ENCODE data around the gene PHRF1. TPM values are rescaled to one million over a fixed set of nuclear protein-coding genes. Genes with fewer than 3 reads are reported as not detected.

PHRF1 gene
- total and polyA plus RNA-seq, 11 donors, result 11.6 to 21.3 (median 18.1) TPM

DNA sequence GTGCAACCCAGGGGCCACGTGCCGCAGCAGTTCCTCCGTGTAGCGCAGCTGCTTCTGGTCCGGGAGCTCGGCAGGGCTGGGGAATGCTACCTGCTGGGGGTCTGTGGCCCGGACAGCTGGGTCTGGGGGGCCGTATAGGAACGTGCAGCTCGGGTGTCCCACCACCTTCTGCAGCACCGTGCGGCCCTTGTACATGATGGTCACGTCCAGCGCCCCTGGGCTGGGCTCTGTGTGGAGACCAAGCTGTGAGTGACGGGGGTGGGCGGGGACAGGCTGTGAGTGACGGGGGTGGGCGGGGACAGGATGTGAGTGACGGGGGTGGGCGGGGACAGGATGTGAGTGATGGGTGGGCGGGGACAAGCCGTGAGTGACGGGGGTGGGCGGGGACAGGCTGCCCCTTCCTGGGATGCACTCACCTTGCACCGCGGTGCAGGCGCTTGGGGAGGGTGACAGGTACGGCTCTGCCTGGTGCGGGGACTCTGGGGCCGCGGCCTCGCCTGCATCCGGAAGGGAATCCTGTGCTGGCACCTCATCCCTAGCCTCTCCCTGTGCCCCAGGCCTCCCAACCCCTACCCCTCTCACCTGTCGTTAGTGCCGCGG is 37.2 kb downstream of the PHRF1 start:
- intact Hi-C loops (cut with DNase I), result loop anchor here in 2 of 10 donors (5.0 kb wide), 2 partner anchors 36 to 79 kb away; partner anchors contain the start of gene PHRF1 (in 1 of the 2)
- TF ChIP-seq POLR2A (IDR thresholded peaks at IDR 0.05) (no peak), CTCF (IDR thresholded peaks at IDR 0.05) (no peak)
- Histone ChIP-seq H3K27me3 (no peaks in the 10 kb centered on the region), H3K4me1 (peaks cover 8 to 44% (median 27%) of the 10 kb centered on the region in 12 donors), H3K9me3 (no peaks in the 10 kb centered on the region), H3K4me3 (peak overlapping the region in 4 of 12 donors; percentile 69 to 90 (median 82)), H3K27ac (peak overlapping the region in 10 of 12 donors; percentile 13 to 99 (median 92)), H3K36me3 (peaks cover 0 to 65% (median 47%) of the 10 kb centered on the region in 9 donors)
- WGBS, 4 donors, result 66 to 76% (median 72%) methylated on average over 13 to 36 of the region's 36 CpGs
- DNase-seq, result peak; percentile 59 to 82 (median 73)
- peak in 3 of 4 donors; percentile 0 to 3 (median 1) for ATAC-seq

DNA sequence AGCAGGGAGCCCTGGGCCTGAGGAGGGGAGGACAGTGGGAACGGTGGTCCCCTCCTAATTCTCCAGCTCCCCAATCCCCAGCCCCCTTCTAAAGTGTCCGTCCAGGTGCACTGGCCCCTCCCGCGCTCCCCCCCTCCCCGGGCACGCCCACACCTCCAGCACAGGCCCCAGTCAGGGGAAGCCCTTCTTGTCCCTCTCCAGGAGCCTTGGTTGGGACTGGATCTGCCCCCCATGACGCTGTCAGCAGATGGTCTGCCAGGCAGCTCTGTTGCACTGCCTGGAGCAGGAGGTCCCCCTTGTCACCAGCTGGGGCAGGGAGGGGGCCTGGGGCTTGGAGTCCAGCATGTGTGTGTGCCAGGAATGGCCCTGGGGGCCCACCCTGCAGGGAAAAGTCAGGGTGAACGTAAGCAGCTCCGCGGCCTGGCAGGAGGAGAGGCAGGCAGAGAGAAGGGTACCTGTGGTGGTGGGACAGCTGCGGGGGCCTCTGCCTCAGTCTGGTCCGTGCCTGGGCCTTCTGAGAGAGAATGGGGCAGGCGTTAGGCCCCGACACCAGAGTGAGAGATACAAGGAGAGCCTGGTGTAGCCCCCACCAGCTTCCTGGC is 37.9 kb downstream of the PHRF1 start:
- H3K4me1 ChIP-seq, result peaks cover 8 to 38% (median 22%) of the 10 kb centered on the region in 12 donors
- peak overlapping the region in 10 of 12 donors; percentile 58 to 90 (median 72) for H3K4me3 ChIP-seq
- DNase-seq, result peak in 1 of 5 donors; percentile 67
- no peak for ATAC-seq
- H3K27ac ChIP-seq, result peak overlapping the region; percentile 76 to 99 (median 92)
- H3K36me3 ChIP-seq, result peaks cover 0 to 59% (median 41%) of the 10 kb centered on the region in 9 donors
- WGBS, 4 donors, result 64 to 74% (median 69%) methylated on average over 12 to 14 of the region's 14 CpGs
- TF ChIP-seq POLR2A (IDR thresholded peaks at IDR 0.05) (no peak), CTCF (IDR thresholded peaks at IDR 0.05) (no peak)
- H3K9me3 ChIP-seq, result no peaks in the 10 kb centered on the region
- no peaks in the 10 kb centered on the region for H3K27me3 ChIP-seq
- intact Hi-C loops (cut with DNase I), result loop anchor here in 2 of 10 donors (2.0 to 5.0 kb wide), 3 partner anchors 37 to 78 kb away; partner anchors contain the start of gene PHRF1 (in 1 of the 2)

- TF ChIP-seq CTCF (IDR thresholded peaks at IDR 0.05) (no peak), POLR2A (IDR thresholded peaks at IDR 0.05) (no peak)
- peaks cover 0 to 52% (median 35%) of the 10 kb centered on the region in 9 donors for H3K36me3 ChIP-seq
- intact Hi-C loops (cut with DNase I), result loop anchor here in 3 of 10 donors (2.0 to 5.0 kb wide), 3 partner anchors 38 to 77 kb away; partner anchors contain the start of gene PHRF1 (in 2 of the 3)
- no peaks in the 10 kb centered on the region for H3K9me3 ChIP-seq
- peak in 2 of 5 donors; percentile 58 to 74 for DNase-seq
- peak overlapping the region; percentile 76 to 99 (median 92) for H3K27ac ChIP-seq
- 48 to 64% (median 51%) methylated on average over 38 to 68 of the region's 68 CpGs for WGBS, 4 donors
- peaks cover 8 to 38% (median 22%) of the 10 kb centered on the region in 12 donors for H3K4me1 ChIP-seq
- no peaks in the 10 kb centered on the region for H3K27me3 ChIP-seq
- peak in 3 of 4 donors; percentile 0 to 10 (median 3) for ATAC-seq
- peak overlapping the region; percentile 25 to 90 (median 70) for H3K4me3 ChIP-seq
These were observed 38.6 kb downstream of the PHRF1 start for GRCh38 chr11:614623-615503.

Measured in heart left ventricle (tissue), 16 donors.